ENCODE measurements around the gene CITED4.

CITED4 gene

GRCh38 chr1:40878906-40879305 lies 16.7 kb upstream of the CITED4 start:
- no peak overlapping the region for H2AFZ ChIP-seq (ENCODE audit: low read depth)
- no peak for TF ChIP-seq CTCF (conservative IDR thresholded peaks at IDR 0.05; ENCODE audit: low read depth, low read length)
- H3K4me1 ChIP-seq (ENCODE audit: low read depth, poor library complexity, severe bottlenecking) = no peaks in the 10 kb centered on the region
- no peaks in the 10 kb centered on the region for H3K27me3 ChIP-seq (ENCODE audit: insufficient read depth, low read depth)
- H3K4me2 ChIP-seq = no peak overlapping the region
- H3K27ac ChIP-seq = no peak overlapping the region
- H3K79me2 ChIP-seq (ENCODE audit: insufficient read depth, low read depth) = no peaks in the 10 kb centered on the region
- H3K36me3 ChIP-seq (ENCODE audit: insufficient read depth) = no peaks in the 10 kb centered on the region
- H3K4me3 ChIP-seq (IDR thresholded peaks at IDR 0.05; ENCODE audit: insufficient read depth, low read depth, low read length) = no peak overlapping the region
- no peaks in the 10 kb centered on the region for H4K20me1 ChIP-seq (ENCODE audit: insufficient read depth)
- no peak overlapping the region for H3K9ac ChIP-seq

- Histone ChIP-seq H3K27ac (no peak overlapping the region), H3K4me2 (no peak overlapping the region), H3K9ac (no peak overlapping the region)
These were observed 15.5 kb upstream of the CITED4 start for GRCh38 chr1:40877698-40878097.

DNA sequence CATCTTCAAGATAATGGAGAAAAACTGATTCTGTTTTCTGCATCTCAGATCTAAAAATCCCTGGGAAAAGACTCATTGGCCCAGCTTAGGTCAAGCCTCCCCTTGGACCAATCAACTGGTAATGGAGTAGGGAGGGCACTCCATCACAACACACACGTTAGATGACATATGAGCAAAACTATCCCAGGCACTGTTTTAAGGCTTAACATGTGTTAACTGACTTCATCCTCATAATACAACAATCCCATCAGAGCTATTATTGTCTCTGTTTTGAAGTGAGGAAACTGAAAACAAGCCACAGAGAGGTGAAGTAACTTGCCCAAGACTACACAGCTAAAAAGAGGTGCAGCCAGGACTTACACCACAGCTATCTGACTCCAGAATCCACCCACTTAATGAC lies 14.7 kb upstream of the CITED4 start:
- no peaks in the 10 kb centered on the region for H3K36me3 ChIP-seq (ENCODE audit: insufficient read depth)
- no peak overlapping the region for H3K4me3 ChIP-seq (IDR thresholded peaks at IDR 0.05; ENCODE audit: insufficient read depth, low read depth, low read length)
- no peak overlapping the region for H3K27ac ChIP-seq
- H4K20me1 ChIP-seq (ENCODE audit: insufficient read depth) = no peaks in the 10 kb centered on the region
- H3K4me1 ChIP-seq (ENCODE audit: low read depth, poor library complexity, severe bottlenecking) = no peaks in the 10 kb centered on the region
- H3K27me3 ChIP-seq (ENCODE audit: insufficient read depth, low read depth) = no peaks in the 10 kb centered on the region
- no peak overlapping the region for H3K9ac ChIP-seq
- no peak for TF ChIP-seq CTCF (conservative IDR thresholded peaks at IDR 0.05; ENCODE audit: low read depth, low read length)
- no peak overlapping the region for H3K4me2 ChIP-seq
- H2AFZ ChIP-seq (ENCODE audit: low read depth) = no peak overlapping the region
- H3K79me2 ChIP-seq (ENCODE audit: insufficient read depth, low read depth) = no peaks in the 10 kb centered on the region

More at GRCh38 chr1:40877698-40878097, 15.5 kb upstream of the CITED4 start:
- Histone ChIP-seq H3K36me3 (ENCODE audit: insufficient read depth) (no peaks in the 10 kb centered on the region), H2AFZ (ENCODE audit: low read depth) (no peak overlapping the region), H3K79me2 (ENCODE audit: insufficient read depth, low read depth) (no peaks in the 10 kb centered on the region), H3K27me3 (ENCODE audit: insufficient read depth, low read depth) (no peaks in the 10 kb centered on the region), H4K20me1 (ENCODE audit: insufficient read depth) (no peaks in the 10 kb centered on the region), H3K4me3 (IDR thresholded peaks at IDR 0.05; ENCODE audit: insufficient read depth, low read depth, low read length) (no peak overlapping the region), H3K4me1 (ENCODE audit: low read depth, poor library complexity, severe bottlenecking) (no peaks in the 10 kb centered on the region)
- no peak for TF ChIP-seq CTCF (conservative IDR thresholded peaks at IDR 0.05; ENCODE audit: low read depth, low read length)

DNA sequence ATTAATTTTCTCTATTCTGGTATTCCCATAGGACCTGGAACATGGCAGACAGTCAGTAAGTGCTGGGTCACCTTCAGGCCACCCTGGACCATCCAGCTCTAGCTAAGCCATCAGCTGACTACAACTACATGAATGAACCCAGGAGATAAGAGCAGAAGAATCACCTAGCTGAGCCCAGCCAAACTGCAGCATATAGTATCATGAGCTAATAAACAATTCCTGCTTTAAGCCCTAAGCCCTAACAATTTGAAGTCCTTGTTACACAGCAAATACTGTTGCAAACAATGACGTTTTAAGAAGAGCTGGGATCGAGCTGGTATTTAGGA lies 14.2 kb upstream of the CITED4 start:
- Histone ChIP-seq H2AFZ (ENCODE audit: low read depth) (no peak overlapping the region), H3K27ac (no peak overlapping the region), H3K4me3 (IDR thresholded peaks at IDR 0.05; ENCODE audit: insufficient read depth, low read depth, low read length) (no peak overlapping the region), H4K20me1 (ENCODE audit: insufficient read depth) (no peaks in the 10 kb centered on the region), H3K9ac (no peak overlapping the region), H3K4me2 (no peak overlapping the region), H3K4me1 (ENCODE audit: low read depth, poor library complexity, severe bottlenecking) (no peaks in the 10 kb centered on the region), H3K36me3 (ENCODE audit: insufficient read depth) (no peaks in the 10 kb centered on the region), H3K79me2 (ENCODE audit: insufficient read depth, low read depth) (no peaks in the 10 kb centered on the region), H3K27me3 (ENCODE audit: insufficient read depth, low read depth) (no peaks in the 10 kb centered on the region)
- TF ChIP-seq CTCF (conservative IDR thresholded peaks at IDR 0.05; ENCODE audit: low read depth, low read length) = no peak
